NB4 (cell line): Measurements from ENCODE around the gene C1QTNF8.

Experiments used
- CTCF ChIP-seq: IDR thresholded peaks from one replicate; pipeline ENCODE4 v1.5.1; 2012; ENCODE audit warnings: low read depth, low read length
- MAX ChIP-seq: IDR thresholded peaks from 2 replicates; pipeline ENCODE4 v1.6.1; 2011; ENCODE audit warnings: low read depth, low read length
- POLR2A ChIP-seq: IDR thresholded peaks from 2 replicates; pipeline ENCODE4 v1.6.1; 2011; ENCODE audit warnings: mild to moderate bottlenecking; ENCODE audit not compliant: insufficient read length; ENCODE audit errors: extremely low read depth

GRCh38 chr16:1069154-1069553 is 26.9 kb downstream of the C1QTNF8 start:
- TF ChIP-seq CTCF (no peak), POLR2A (no peak), MAX (no peak)
